HepG2 (cell line): ENCODE measurements around the gene SETD2. TPM values are rescaled to one million over a fixed set of nuclear protein-coding genes. Genes with fewer than 3 reads are reported as not detected.

Source experiments
- AGO2 ChIP-seq: fragments of 200-400 bp; formaldehyde crosslinking; optimal IDR thresholded peaks from 2 replicates; pipeline ENCODE3; 2017; ENCODE audit warnings: mild to moderate bottlenecking, low read depth, low read length, moderate library complexity
- ASH2L ChIP-seq: fragments of 300-600, 200-600 bp; sonication (generic); IDR thresholded peaks from 2 replicates; pipeline ENCODE4 v1.7.0; 2017; ENCODE audit warnings: low read depth, mild to moderate bottlenecking, moderate library complexity, mixed read lengths, low read length; ENCODE audit not compliant: insufficient read length
- ATF6 ChIP-seq: sonication (generic); formaldehyde crosslinking; conservative IDR thresholded peaks from 2 replicates; pipeline ENCODE4 v1.4.0; 2020; ENCODE audit warnings: missing genetic modification reagents
- ELF1 ChIP-seq: sonication (generic); formaldehyde crosslinking; IDR thresholded peaks from 2 replicates; pipeline ENCODE4 v1.4.0; 2020; ENCODE audit warnings: missing genetic modification reagents
- GPN1 ChIP-seq: sonication (generic); formaldehyde crosslinking; IDR thresholded peaks from 2 replicates; pipeline ENCODE4 v1.5.1; 2020; ENCODE audit warnings: missing genetic modification reagents, borderline replicate concordance
- HMGA1 ChIP-seq: sonication (generic); formaldehyde crosslinking; conservative IDR thresholded peaks from 2 replicates; pipeline ENCODE4 v1.4.0; 2020; ENCODE audit warnings: missing genetic modification reagents
- HMGXB3 ChIP-seq: sonication (generic); formaldehyde crosslinking; IDR thresholded peaks from 2 replicates; pipeline ENCODE4 v1.4.0; 2020; ENCODE audit warnings: missing genetic modification reagents, borderline replicate concordance
- ISL2 ChIP-seq: sonication (generic); formaldehyde crosslinking; IDR thresholded peaks from 2 replicates; pipeline ENCODE4 v1.5.0; 2020; ENCODE audit warnings: missing genetic modification reagents
- KAT8 ChIP-seq: IDR thresholded peaks from 2 replicates; pipeline ENCODE4 v1.6.1; 2016; ENCODE audit warnings: missing genetic modification reagents, missing compliant biosample characterization
- KLF6 ChIP-seq: IDR thresholded peaks from 2 replicates; pipeline ENCODE4 v1.8.0; 2016; ENCODE audit warnings: missing biosample characterization, missing genetic modification reagents
- MAF1 ChIP-seq: sonication (generic); formaldehyde crosslinking; IDR thresholded peaks from 2 replicates; pipeline ENCODE4 v1.5.0; 2020; ENCODE audit warnings: missing genetic modification reagents, borderline replicate concordance
- NFRKB ChIP-seq: fragments of 450-650 bp; IDR thresholded peaks from 2 replicates; pipeline ENCODE4 v1.6.1; 2017
- STAT5B ChIP-seq: sonication (generic); formaldehyde crosslinking; IDR thresholded peaks from 2 replicates; pipeline ENCODE4 v1.4.0; 2020; ENCODE audit warnings: missing genetic modification reagents
- ZFP62 ChIP-seq: sonication (generic); formaldehyde crosslinking; IDR thresholded peaks from 2 replicates; pipeline ENCODE4 v1.4.0; 2020; ENCODE audit warnings: missing genetic modification reagents
- ZHX1 ChIP-seq: sonication (generic); formaldehyde crosslinking; IDR thresholded peaks from 2 replicates; pipeline ENCODE4 v1.8.1; 2022; ENCODE audit warnings: low read depth, mild to moderate bottlenecking, missing genetic modification reagents
- ZNF224 ChIP-seq: sonication (generic); formaldehyde crosslinking; IDR thresholded peaks from 2 replicates; pipeline ENCODE4 v1.5.0; 2020; ENCODE audit warnings: mild to moderate bottlenecking, missing genetic modification reagents
- ZNF550 ChIP-seq: sonication (generic); formaldehyde crosslinking; IDR thresholded peaks from 2 replicates; pipeline ENCODE4 v1.4.0; 2020; ENCODE audit warnings: mild to moderate bottlenecking, missing genetic modification reagents, borderline replicate concordance
- ZNF670 ChIP-seq: sonication (generic); formaldehyde crosslinking; IDR thresholded peaks from 2 replicates; pipeline ENCODE4 v1.8.0; 2022; ENCODE audit warnings: mild to moderate bottlenecking, missing genetic modification reagents, borderline replicate concordance
- ZNF772 ChIP-seq: sonication (generic); formaldehyde crosslinking; IDR thresholded peaks from 2 replicates; pipeline ENCODE4 v1.5.0; 2020; ENCODE audit warnings: mild to moderate bottlenecking, missing genetic modification reagents
- ZSCAN9 ChIP-seq: IDR thresholded peaks from 2 replicates; pipeline ENCODE4 v1.6.1; 2016; ENCODE audit warnings: borderline replicate concordance
- polyA plus RNA-seq, 8 experiments: library from polyadenylated mRNA; depleted of rRNA in 3 of 8; stranded (reverse) in 7 of 8; unstranded in 1 of 8; fragments of >200 nt; fragmentation: Illumina TruSeq in 4 of 8; extraction: Trizol in 4 of 8; gene quantifications; 2 replicates each; pipeline versions ENCODE4 v1.2.1 to v1.2.3, GENCODE V29; 2011 to 2016; ENCODE audit warnings: low read depth in 4 of 8, missing spikeins in 1 of 8, mixed read lengths in 1 of 8; ENCODE audit not compliant: insufficient read depth in 1 of 8
- total RNA-seq, 5 experiments: library from RNA; depleted of rRNA; stranded (reverse); fragments of >200 nt; fragmentation: Illumina TruSeq; extraction: Trizol; gene quantifications; 2 replicates each; pipeline ENCODE4 v1.2.3, GENCODE V29; 2016; ENCODE audit warnings: low read depth in 1 of 5

Gene SETD2
- total and polyA plus RNA-seq, 2 of the 13 experiments (the other 11 are each of a cell fraction or from before 2014, with no cell fraction given), result 14.2 to 24.2 TPM

GRCh38 chr3:46978985-46979944, 184.6 kb downstream of the SETD2 start, which contains the start of gene NBEAL2 (continued):
- TF ChIP-seq STAT5B (CRISPR knock-in tag) (0 out of 2 replicates have a peak, but pooled peaks have one; percentile 8), MAF1 (CRISPR knock-in tag) (0 out of 2 replicates have a peak, but pooled peaks have one; percentile 35), NFRKB (no peak), ZNF670 (CRISPR knock-in tag) (no peak), ATF6 (CRISPR knock-in tag) (no peak), ISL2 (CRISPR knock-in tag) (no peak), KAT8 (CRISPR knock-in tag) (peak; percentile 25; the same call in 1 of the 2 replicates), ASH2L (no peak), KLF6 (CRISPR knock-in tag) (0 out of 2 replicates have a peak, but pooled peaks have one; percentile 26), GPN1 (no peak), AGO2 (peak; percentile 20), ZSCAN9 (CRISPR knock-in tag) (peak; percentile 45; the same call in 1 of the 2 replicates), ELF1 (CRISPR knock-in tag) (peak; percentile 65), HMGXB3 (CRISPR knock-in tag) (no peak), ZNF772 (no peak), ZNF224 (CRISPR knock-in tag) (no peak), ZFP62 (CRISPR knock-in tag) (no peak), HMGA1 (CRISPR knock-in tag) (no peak), ZNF550 (no peak), ZHX1 (peak; percentile 53)
